Endodermal cell (in vitro differentiated cells): ENCODE results near the gene SATB1. TPM values are rescaled to one million over a fixed set of nuclear protein-coding genes. Genes with fewer than 3 reads are reported as not detected.

ENCODE experiments used
- DNase-seq: peaks from one replicate; pipeline ENCODE4 v3.0.0-alpha.2; 2017
- H3K27ac ChIP-seq: 2 replicates; pipeline ENCODE4 v1.5.1; 2013; ENCODE audit warnings: mild to moderate bottlenecking, low read depth, low read length, moderate library complexity
- H3K27me3 ChIP-seq: 2 replicates; pipeline ENCODE4 v1.6.1; 2013; ENCODE audit warnings: mild to moderate bottlenecking, low read length, moderate library complexity; ENCODE audit not compliant: insufficient read depth, control insufficient read depth, poor library complexity, severe bottlenecking
- H3K36me3 ChIP-seq: 2 replicates; pipeline ENCODE4 v1.7.0; 2013; ENCODE audit warnings: mild to moderate bottlenecking, low read length, moderate library complexity; ENCODE audit not compliant: control insufficient read depth, insufficient read depth
- H3K4me1 ChIP-seq: one replicate; pipeline ENCODE4 v1.7.0; 2013; ENCODE audit warnings: low read length; ENCODE audit not compliant: control insufficient read depth, insufficient read depth
- H3K4me3 ChIP-seq: 2 replicates; pipeline ENCODE4 v1.5.1; 2013; ENCODE audit warnings: mild to moderate bottlenecking, low read length, moderate library complexity
- H3K9ac ChIP-seq: 2 replicates; pipeline ENCODE4 v1.6.1; 2013; ENCODE audit warnings: mild to moderate bottlenecking, low read length, moderate library complexity; ENCODE audit not compliant: poor library complexity, severe bottlenecking; ENCODE audit errors: extremely low read depth
- H3K9me3 ChIP-seq: 2 replicates; pipeline ENCODE4 v1.6.1; 2013; ENCODE audit warnings: mild to moderate bottlenecking, low read length, moderate library complexity; ENCODE audit not compliant: control insufficient read depth
- H3K27ac Mint-ChIP-seq: 2 replicates; pipeline ENCODE4 v1.8.0; 2020; ENCODE audit warnings: mixed read lengths
- H3K27me3 Mint-ChIP-seq: 2 replicates; pipeline ENCODE4 v1.8.0; 2021; ENCODE audit warnings: mild to moderate bottlenecking, mixed read lengths; ENCODE audit not compliant: insufficient read depth
- H3K36me3 Mint-ChIP-seq: 2 replicates; pipeline ENCODE4 v1.8.0; 2020; ENCODE audit warnings: low read depth, mixed read lengths
- H3K4me1 Mint-ChIP-seq: 2 replicates; pipeline ENCODE4 v1.8.0; 2020; ENCODE audit warnings: mixed read lengths
- H3K4me3 Mint-ChIP-seq: 2 replicates; pipeline ENCODE4 v1.8.0; 2020; ENCODE audit warnings: mild to moderate bottlenecking, moderate library complexity, mixed read lengths
- H3K9me3 Mint-ChIP-seq: 2 replicates; pipeline ENCODE4 v1.8.0; 2020; ENCODE audit warnings: mild to moderate bottlenecking, mixed read lengths
- WGBS, 2 experiments: methylation state at CpG; one replicate each; pipeline versions ENCODE4 v1.1.5 to v1.1.7; 2013; ENCODE audit warnings: missing lambda C conversion rate in 2 of 2, mixed read lengths in 1 of 2; ENCODE audit not compliant: insufficient coverage in 1 of 2, insufficient read length in 1 of 2; 5-methylcytosine and 5-hydroxymethylcytosine counted together
- total RNA-seq, 2 donors: library from RNA; stranded (reverse); fragmentation: NEBNext Ultra II Directional in 1 of 2; extraction: Animal tissue kit (Norgen Biotek cat#: 25700) in 1 of 2; gene quantifications; 2 replicates in 1 of 2; 3 replicates in 1 of 2; pipeline ENCODE4 v1.2.1, GENCODE V29; 2021
- TF ChIP-seq, protein P1 (sequence below): fragments of 200-600 bp; sonication (generic); conservative IDR thresholded peaks from 2 replicates; pipeline ENCODE4 v1.5.0; 2021; ENCODE audit warnings: antibody characterized with exemption, mild to moderate bottlenecking

The SATB1 gene
- total RNA-seq, 2 donors from 2014 or later = 31.5 to 38.6 TPM

DNA sequence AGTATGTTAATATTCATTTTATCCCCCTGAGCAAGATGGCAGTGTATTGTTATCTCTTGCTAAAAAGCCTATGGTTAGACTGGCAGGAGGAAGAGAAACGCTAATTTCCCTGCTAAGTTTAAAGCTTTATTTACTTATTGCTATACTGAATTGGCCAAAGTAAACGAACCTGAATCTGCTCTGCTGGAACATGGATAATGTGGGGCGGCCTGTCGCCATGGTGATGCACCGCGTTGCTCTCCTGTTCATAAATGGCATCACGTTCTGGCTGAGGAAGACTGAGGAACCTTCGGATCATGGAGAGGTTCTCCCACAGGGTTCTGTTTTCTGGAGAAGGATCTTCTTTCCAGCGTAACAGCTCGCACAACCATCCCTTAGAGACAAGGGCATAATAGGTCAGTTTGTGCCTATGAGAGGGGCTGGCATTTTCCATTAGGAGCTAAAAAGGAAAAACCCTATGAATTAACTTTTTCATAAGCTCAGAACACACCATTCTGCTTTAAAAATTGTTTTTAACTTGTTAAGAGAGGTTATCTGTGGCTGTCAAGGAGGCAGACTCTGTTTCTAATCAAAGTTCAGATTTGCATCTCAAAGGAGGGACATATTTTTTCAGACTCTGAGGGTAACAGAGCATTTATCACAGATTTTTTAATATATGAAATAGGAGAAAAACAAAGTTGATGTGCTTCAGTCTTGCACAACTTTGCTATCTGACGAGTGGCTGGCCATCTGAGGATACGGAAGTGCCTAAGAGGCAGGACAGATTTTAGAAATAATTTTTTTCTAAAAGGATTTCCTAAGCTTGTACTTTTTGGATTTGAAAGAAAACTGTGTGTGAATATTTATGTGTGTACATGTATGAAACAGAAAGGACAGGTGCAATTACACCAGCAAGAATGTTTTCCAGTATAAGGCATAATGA is 73.1 kb downstream of the SATB1 start:
- H3K9me3 ChIP-seq = no peaks in the 10 kb centered on the region
- Mint-ChIP-seq H3K27me3 (no peaks in the 10 kb centered on the region), H3K27ac (no peak overlapping the region), H3K4me1 (peaks cover 42% of the 10 kb centered on the region), H3K36me3 (peaks cover 13% of the 10 kb centered on the region), H3K9me3 (no peaks in the 10 kb centered on the region), H3K4me3 (no peak overlapping the region)
- no peaks in the 10 kb centered on the region for H3K27me3 ChIP-seq
- TF ChIP-seq, protein P1, sequence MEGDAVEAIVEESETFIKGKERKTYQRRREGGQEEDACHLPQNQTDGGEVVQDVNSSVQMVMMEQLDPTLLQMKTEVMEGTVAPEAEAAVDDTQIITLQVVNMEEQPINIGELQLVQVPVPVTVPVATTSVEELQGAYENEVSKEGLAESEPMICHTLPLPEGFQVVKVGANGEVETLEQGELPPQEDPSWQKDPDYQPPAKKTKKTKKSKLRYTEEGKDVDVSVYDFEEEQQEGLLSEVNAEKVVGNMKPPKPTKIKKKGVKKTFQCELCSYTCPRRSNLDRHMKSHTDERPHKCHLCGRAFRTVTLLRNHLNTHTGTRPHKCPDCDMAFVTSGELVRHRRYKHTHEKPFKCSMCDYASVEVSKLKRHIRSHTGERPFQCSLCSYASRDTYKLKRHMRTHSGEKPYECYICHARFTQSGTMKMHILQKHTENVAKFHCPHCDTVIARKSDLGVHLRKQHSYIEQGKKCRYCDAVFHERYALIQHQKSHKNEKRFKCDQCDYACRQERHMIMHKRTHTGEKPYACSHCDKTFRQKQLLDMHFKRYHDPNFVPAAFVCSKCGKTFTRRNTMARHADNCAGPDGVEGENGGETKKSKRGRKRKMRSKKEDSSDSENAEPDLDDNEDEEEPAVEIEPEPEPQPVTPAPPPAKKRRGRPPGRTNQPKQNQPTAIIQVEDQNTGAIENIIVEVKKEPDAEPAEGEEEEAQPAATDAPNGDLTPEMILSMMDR = no peak
- H3K27ac ChIP-seq = no peak overlapping the region
- WGBS, 2 experiments = 91% methylated on average over 3 to 12 of the region's 12 CpGs
- peaks cover 6% of the 10 kb centered on the region for H3K4me1 ChIP-seq
- no peak overlapping the region for H3K9ac ChIP-seq
- DNase-seq = peak; percentile 40
- H3K4me3 ChIP-seq = no peak overlapping the region
- H3K36me3 ChIP-seq = peaks cover 15% of the 10 kb centered on the region

DNA sequence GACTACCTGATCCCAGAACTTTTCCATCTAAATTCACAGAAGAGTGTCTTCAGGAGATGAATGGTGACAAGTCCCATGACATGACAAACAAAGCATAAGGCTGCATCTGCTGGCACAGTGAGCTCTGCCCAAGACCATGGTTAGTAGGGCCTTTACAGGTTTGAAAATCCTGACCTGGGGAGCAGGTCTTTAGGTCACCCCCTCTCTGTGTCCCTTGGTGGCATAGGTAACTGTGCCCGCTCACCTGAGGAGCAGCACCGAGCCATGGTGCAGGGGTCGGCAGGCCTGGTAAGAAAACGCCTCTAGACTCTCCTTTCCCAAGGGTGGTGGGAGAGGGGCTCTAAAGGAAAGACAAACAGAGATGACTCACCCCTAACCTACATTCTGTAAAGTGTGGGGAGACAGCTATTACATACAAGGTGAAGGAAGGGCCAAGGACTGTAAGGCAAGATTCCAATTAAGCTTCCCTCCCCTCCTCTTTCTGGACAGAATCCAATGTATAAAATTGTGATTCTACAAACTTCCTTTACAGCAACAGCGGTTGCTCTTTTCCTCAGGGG is 74.0 kb downstream of the SATB1 start:
- Histone ChIP-seq H3K4me1 (peaks cover 6% of the 10 kb centered on the region), H3K4me3 (no peak overlapping the region), H3K9me3 (no peaks in the 10 kb centered on the region), H3K36me3 (peaks cover 15% of the 10 kb centered on the region), H3K27me3 (no peaks in the 10 kb centered on the region), H3K9ac (no peak overlapping the region), H3K27ac (no peak overlapping the region)
- H3K36me3 Mint-ChIP-seq = peaks cover 13% of the 10 kb centered on the region
- 95% methylated on average over 4 of the region's 5 CpGs; no CpG with 5 or more reads in 1 of the 2 experiments for WGBS, 2 experiments
- H3K4me3 Mint-ChIP-seq = no peak overlapping the region
- peak overlapping the region; percentile 79 for H3K27ac Mint-ChIP-seq
- DNase-seq = peak; percentile 59
- peaks cover 40% of the 10 kb centered on the region for H3K4me1 Mint-ChIP-seq
- TF ChIP-seq, protein P1 = no peak
- no peaks in the 10 kb centered on the region for H3K27me3 Mint-ChIP-seq
- H3K9me3 Mint-ChIP-seq = no peaks in the 10 kb centered on the region

DNA sequence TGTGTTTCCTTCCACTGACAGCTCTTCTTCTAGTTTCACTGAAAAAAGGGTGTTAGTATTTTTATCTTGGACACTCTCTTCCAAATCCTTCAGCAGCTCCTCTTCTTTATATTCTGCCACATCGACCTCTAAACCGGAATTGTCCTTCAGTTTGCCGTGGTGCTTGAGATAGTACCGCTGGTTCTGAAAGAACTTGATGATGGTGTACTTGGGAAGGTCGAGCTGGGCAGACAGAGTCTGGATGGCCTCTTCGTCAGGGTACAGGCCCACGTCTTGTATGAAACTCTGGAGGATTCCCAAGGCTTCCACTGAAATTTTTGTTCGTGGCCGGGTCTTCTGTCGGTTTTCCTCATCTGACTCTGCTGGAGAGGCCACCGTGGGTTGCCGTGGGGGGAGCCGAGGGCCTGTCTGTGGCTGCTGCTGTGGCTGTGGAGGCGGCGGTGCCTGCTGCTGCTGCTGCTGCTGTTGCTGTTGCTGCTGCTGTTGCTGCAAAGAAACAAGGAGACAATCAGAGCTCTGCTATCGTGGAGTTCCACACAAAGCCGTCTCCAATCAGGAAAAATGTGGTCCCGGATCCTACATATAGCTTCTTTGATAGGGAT is 75.8 kb downstream of the SATB1 start:
- no peaks in the 10 kb centered on the region for H3K9me3 Mint-ChIP-seq
- H3K27ac Mint-ChIP-seq = no peak overlapping the region
- H3K36me3 ChIP-seq = peaks cover 15% of the 10 kb centered on the region
- no peaks in the 10 kb centered on the region for H3K27me3 ChIP-seq
- 88 to 95% methylated on average over 14 to 18 of the region's 18 CpGs for WGBS, 2 experiments
- TF ChIP-seq, protein P1 = no peak
- peak; percentile 56 for DNase-seq
- H3K4me1 ChIP-seq = peaks cover 3% of the 10 kb centered on the region
- no peak overlapping the region for H3K4me3 ChIP-seq
- H3K27me3 Mint-ChIP-seq = no peaks in the 10 kb centered on the region
- H3K4me3 Mint-ChIP-seq = no peak overlapping the region
- H3K9me3 ChIP-seq = no peaks in the 10 kb centered on the region
- H3K36me3 Mint-ChIP-seq = peaks cover 13% of the 10 kb centered on the region
- H3K27ac ChIP-seq = peak overlapping the region; percentile 18
- peaks cover 32% of the 10 kb centered on the region for H3K4me1 Mint-ChIP-seq
- H3K9ac ChIP-seq = no peak overlapping the region
